GM19035 (cell line): Measurements from ENCODE around the gene SRP14.
"Not testable (repeated sequence)": the region's sequence is repeated elsewhere in the genome, so short reads cannot be mapped to it uniquely, and the experiment has no call there.

ENCODE experiments used
- ATAC-seq: cut with Tn5 transposase; IDR thresholded peaks from one replicate; pipeline ENCODE4 v1.9.1; 2021; ENCODE audit not compliant: unreplicated experiment

Gene SRP14

GRCh38 chr15:39992953-39993352 lies 46.0 kb downstream of the SRP14 start:
- ATAC-seq: not testable (repeated sequence)

- ATAC-seq: no peak
Observed at GRCh38 chr15:39990706-39991105, 48.3 kb downstream of the SRP14 start.

- ATAC-seq: no peak
Observed at GRCh38 chr15:39987821-39988220, 51.2 kb downstream of the SRP14 start.
